Neural cell (in vitro differentiated cells): Measurements from ENCODE around the gene PEAR1.

Experiments
- EZH2 ChIP-seq: fragments of 200-600, 300-800 bp; shearing (Covaris generic), sonication (generic); IDR thresholded peaks from 2 replicates; pipeline ENCODE4 v1.6.1; 2014; ENCODE audit warnings: antibody characterized with exemption, low read length, borderline replicate concordance, mild to moderate bottlenecking; ENCODE audit not compliant: insufficient read depth, poor library complexity, severe bottlenecking
- POLR2AphosphoS5 ChIP-seq: IDR thresholded peaks from 2 replicates; pipeline ENCODE4 v1.6.1; 2012
- RAD21 ChIP-seq: fragments of 450-650 bp; conservative IDR thresholded peaks from 2 replicates; pipeline ENCODE4 v1.6.1; 2014; ENCODE audit warnings: antibody characterized with exemption, mild to moderate bottlenecking, moderate library complexity
- REST ChIP-seq: IDR thresholded peaks from 2 replicates; pipeline ENCODE4 v1.6.1; 2012; ENCODE audit warnings: borderline replicate concordance
- SMC3 ChIP-seq: fragments of 450-650 bp; conservative IDR thresholded peaks from 2 replicates; pipeline ENCODE4 v1.6.1; 2014; ENCODE audit warnings: antibody characterized with exemption, mild to moderate bottlenecking, moderate library complexity; ENCODE audit not compliant: poor library complexity
- TAF1 ChIP-seq: IDR thresholded peaks from 2 replicates; pipeline ENCODE4 v1.6.1; 2012; ENCODE audit warnings: low read depth
- TF ChIP-seq, protein P1 (sequence below): fragments of 450-650 bp; IDR thresholded peaks from 2 replicates; pipeline ENCODE4 v1.5.1; 2014; ENCODE audit warnings: antibody characterized with exemption, mild to moderate bottlenecking, moderate library complexity; ENCODE audit not compliant: poor library complexity, severe bottlenecking

DNA sequence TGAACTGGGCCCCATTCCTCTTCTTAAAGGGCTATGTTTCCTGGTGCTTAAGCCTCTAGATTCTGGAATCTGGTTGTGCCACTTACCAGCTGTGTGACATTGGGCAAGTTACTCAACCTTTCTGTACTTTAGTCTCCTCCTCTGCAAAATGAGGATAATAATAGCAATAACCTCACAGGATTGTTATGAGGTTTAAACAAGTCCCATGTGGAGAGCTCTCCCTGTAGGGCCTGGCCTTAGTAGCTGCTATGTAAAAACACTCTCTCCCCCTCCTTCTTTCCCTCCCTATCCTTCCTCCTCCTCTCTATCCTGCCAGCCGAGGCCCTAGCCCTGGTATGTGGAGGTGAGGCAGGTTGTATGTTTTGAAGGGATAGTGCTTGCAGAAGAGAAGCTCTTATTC is 8.2 kb upstream of the PEAR1 start:
- TF ChIP-seq, protein P1, sequence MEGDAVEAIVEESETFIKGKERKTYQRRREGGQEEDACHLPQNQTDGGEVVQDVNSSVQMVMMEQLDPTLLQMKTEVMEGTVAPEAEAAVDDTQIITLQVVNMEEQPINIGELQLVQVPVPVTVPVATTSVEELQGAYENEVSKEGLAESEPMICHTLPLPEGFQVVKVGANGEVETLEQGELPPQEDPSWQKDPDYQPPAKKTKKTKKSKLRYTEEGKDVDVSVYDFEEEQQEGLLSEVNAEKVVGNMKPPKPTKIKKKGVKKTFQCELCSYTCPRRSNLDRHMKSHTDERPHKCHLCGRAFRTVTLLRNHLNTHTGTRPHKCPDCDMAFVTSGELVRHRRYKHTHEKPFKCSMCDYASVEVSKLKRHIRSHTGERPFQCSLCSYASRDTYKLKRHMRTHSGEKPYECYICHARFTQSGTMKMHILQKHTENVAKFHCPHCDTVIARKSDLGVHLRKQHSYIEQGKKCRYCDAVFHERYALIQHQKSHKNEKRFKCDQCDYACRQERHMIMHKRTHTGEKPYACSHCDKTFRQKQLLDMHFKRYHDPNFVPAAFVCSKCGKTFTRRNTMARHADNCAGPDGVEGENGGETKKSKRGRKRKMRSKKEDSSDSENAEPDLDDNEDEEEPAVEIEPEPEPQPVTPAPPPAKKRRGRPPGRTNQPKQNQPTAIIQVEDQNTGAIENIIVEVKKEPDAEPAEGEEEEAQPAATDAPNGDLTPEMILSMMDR = no peak
- TF ChIP-seq RAD21 (no peak), POLR2AphosphoS5 (no peak), TAF1 (no peak), EZH2 (no peak), REST (no peak), SMC3 (no peak)
